K562 (cell line): ENCODE results near the gene CSPG5. TPM values are rescaled to one million over a fixed set of nuclear protein-coding genes. Genes with fewer than 3 reads are reported as not detected.
A peak's percentile ranks its signal among the peaks of the same experiment; 100 is the strongest.

ENCODE experiments used
- ATF1 ChIP-seq, 2 experiments: fragments of 450-650 bp in 1 of 2; IDR thresholded peaks; 2 replicates each; pipeline ENCODE4 v1.6.1; 2016; ENCODE audit warnings: missing compliant biosample characterization in 1 of 2, missing genetic modification characterization in 1 of 2
- CBFA2T3 ChIP-seq: fragments of 450-650 bp; IDR thresholded peaks from 2 replicates; pipeline ENCODE4 v1.6.1; 2017
- FOSL1 ChIP-seq: fragments of 200-800 bp; sonication (Bioruptor generic); conservative IDR thresholded peaks from 2 replicates; pipeline ENCODE4 v1.6.1; 2016; ENCODE audit warnings: missing genetic modification characterization, missing compliant biosample characterization
- HDGF ChIP-seq: fragments of 450-650 bp; IDR thresholded peaks from 2 replicates; pipeline ENCODE4 v1.6.1; 2016
- HNRNPL ChIP-seq: fragments of 200-400 bp; formaldehyde crosslinking; IDR thresholded peaks from 2 replicates; pipeline ENCODE4 v1.6.1; 2017; ENCODE audit warnings: low read depth, mild to moderate bottlenecking, low read length
- HNRNPUL1 ChIP-seq: fragments of 200-400 bp; formaldehyde crosslinking; IDR thresholded peaks from 2 replicates; pipeline ENCODE4 v1.6.1; 2017; ENCODE audit warnings: low read length
- KDM2B ChIP-seq: fragments of 250-450 bp; sonication (Bioruptor Pico); IDR thresholded peaks from 2 replicates; pipeline ENCODE4 v1.8.0; 2021; ENCODE audit warnings: mild to moderate bottlenecking, moderate library complexity
- KLF6 ChIP-seq: fragments of 250-450 bp; sonication (Bioruptor Pico); IDR thresholded peaks from 2 replicates; pipeline ENCODE4 v1.4.0; 2020; ENCODE audit warnings: mild to moderate bottlenecking, moderate library complexity, borderline replicate concordance
- SOX6 ChIP-seq: fragments of 450-650 bp; IDR thresholded peaks from 2 replicates; pipeline ENCODE4 v1.6.1; 2014; ENCODE audit warnings: mild to moderate bottlenecking
- TEAD1 ChIP-seq, 2 experiments: fragments of 450-650 bp in 1 of 2; sonication (generic) in 1 of 2; formaldehyde crosslinking; IDR thresholded peaks; 2 replicates each; pipeline versions ENCODE4 v1.4.0 to v1.8.0; 2020 to 2022; ENCODE audit warnings: mild to moderate bottlenecking in 2 of 2, missing genetic modification reagents in 1 of 2
- TOE1 ChIP-seq, 2 experiments: fragments of 450-650 bp in 1 of 2; sonication (generic) in 1 of 2; formaldehyde crosslinking in 1 of 2; IDR thresholded peaks; 2 replicates each; pipeline versions ENCODE4 v1.7.1 to v1.8.0; 2016 to 2022; ENCODE audit warnings: borderline replicate concordance in 2 of 2, mild to moderate bottlenecking in 2 of 2, antibody characterized with exemption in 1 of 2, inconsistent platforms in 1 of 2, low read depth in 1 of 2, missing genetic modification reagents in 1 of 2, moderate library complexity in 1 of 2
- ZNF239 ChIP-seq: fragments of 250-450 bp; sonication (Bioruptor Pico); IDR thresholded peaks from 2 replicates; pipeline ENCODE4 v1.4.0; 2020; ENCODE audit warnings: mild to moderate bottlenecking
- ZNF431 ChIP-seq: sonication (generic); formaldehyde crosslinking; IDR thresholded peaks from 2 replicates; pipeline ENCODE4 v1.8.0; 2022; ENCODE audit warnings: mild to moderate bottlenecking, missing genetic modification reagents
- polyA plus RNA-seq, 8 experiments: library from polyadenylated mRNA; depleted of rRNA in 4 of 8; stranded (reverse) in 5 of 8; unstranded in 3 of 8; fragments of >200 nt; fragmentation: Nextera tagmentation in 2 of 8; fragmentation: Illumina TruSeq in 1 of 8; extraction: Ambion mirVana in 2 of 8; extraction: Trizol in 1 of 8; gene quantifications; 2 replicates each; pipeline versions ENCODE4 v1.2.1 to v1.2.3, GENCODE V29; 2011 to 2014; ENCODE audit warnings: inconsistent platforms in 1 of 8, missing spikeins in 1 of 8
- total RNA-seq, 7 experiments: library from RNA; depleted of rRNA in 6 of 7; stranded (reverse); fragments of >200 nt in 6 of 7; fragmentation: Illumina TruSeq in 2 of 7; extraction: Trizol in 2 of 7; gene quantifications; 2 replicates each; pipeline versions ENCODE4 v1.2.1 to v1.2.3, GENCODE V29; 2011 to 2021; ENCODE audit warnings: low replicate concordance in 1 of 7
- TF ChIP-seq, protein P1 (sequence below): conservative IDR thresholded peaks from 2 replicates; pipeline ENCODE4 v1.6.1; 2011; ENCODE audit warnings: low read depth, mild to moderate bottlenecking, low read length; ENCODE audit not compliant: control insufficient read depth
- TF ChIP-seq, protein P2 (sequence below): sonication (generic); formaldehyde crosslinking; IDR thresholded peaks from 2 replicates; pipeline ENCODE4 v1.8.0; 2023; ENCODE audit warnings: mild to moderate bottlenecking, missing genetic modification reagents
- TF ChIP-seq, protein P3 (sequence below): sonication (generic); formaldehyde crosslinking; IDR thresholded peaks from 2 replicates; pipeline ENCODE4 v1.8.0; 2022; ENCODE audit warnings: mild to moderate bottlenecking, low read depth, missing genetic modification reagents
- TF ChIP-seq, protein P4 (sequence below), 2 experiments: fragments of 450-650 bp; conservative IDR thresholded peaks; 2 replicates each; pipeline ENCODE4 v1.6.1; 2017; ENCODE audit warnings: mild to moderate bottlenecking in 2 of 2, moderate library complexity in 2 of 2

CSPG5 gene
- total and polyA plus RNA-seq, 9 of the 15 experiments (the other 6 are each of a cell fraction or from before 2014, with no cell fraction given): 0.06 to 3.3 (median 2.4) TPM

DNA sequence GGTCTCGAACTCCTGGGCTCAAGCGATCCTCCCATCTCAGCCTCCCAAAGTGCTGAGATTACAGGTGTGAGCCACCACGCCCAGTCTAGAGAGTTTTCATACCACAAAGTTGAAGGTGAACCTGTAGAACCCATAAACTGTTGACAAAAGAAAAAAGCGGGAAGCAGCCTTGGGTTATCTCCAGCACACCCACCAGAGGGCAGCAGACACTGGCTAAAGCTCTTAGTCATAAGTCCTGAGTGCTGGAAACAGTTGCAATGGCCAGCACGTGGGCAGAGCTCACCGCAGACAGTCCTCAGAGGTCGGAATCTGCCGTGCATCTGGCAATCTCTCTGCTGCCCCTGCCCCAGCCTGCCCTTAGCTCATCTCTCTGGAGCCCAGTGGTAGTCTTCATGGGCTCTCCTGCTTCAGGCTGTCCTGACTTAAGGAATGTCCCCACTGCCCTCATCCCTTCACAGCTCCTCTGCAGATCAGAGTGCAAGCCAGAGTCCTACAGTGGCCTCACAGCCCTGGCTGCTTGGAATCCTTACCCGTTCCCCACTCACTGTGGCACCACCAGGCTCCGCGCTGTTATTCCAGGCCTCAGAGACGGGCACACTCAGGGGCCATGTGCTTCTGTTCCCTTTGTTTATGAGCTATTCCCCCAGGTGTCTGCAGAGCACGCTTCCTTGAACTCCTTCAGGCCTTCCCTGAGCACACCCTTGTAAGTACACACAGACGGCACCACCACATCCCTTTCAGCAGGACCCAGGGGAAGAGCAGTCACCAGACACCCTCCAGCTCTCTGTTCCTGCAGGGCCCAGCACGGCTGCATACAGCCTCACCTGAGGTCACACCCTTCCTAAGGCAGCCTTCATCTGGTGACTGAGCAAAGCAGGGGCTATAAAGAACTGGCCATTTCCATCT lies 56.3 kb downstream of the CSPG5 start (continued):
- TF ChIP-seq TEAD1 (CRISPR knock-in tag; IDR thresholded peaks at IDR 0.05) (peak in 1 of 2 experiments; percentile 64; a peak in 1 of 4 replicates), HNRNPL (no peak), SOX6 (peak; percentile 71), ATF1 (CRISPR knock-in tag; IDR thresholded peaks at IDR 0.05) (no peak), ATF1 (tag; IDR thresholded peaks at IDR 0.05) (peak; percentile 47; the same call in 1 of the 2 replicates), ZNF431 (CRISPR knock-in tag) (0 out of 2 replicates have a peak, but pooled peaks have one; percentile 21), KLF6 (peak; percentile 38; the same call in 1 of the 2 replicates), TOE1 (IDR thresholded peaks at IDR 0.05; ENCODE audit: borderline replicate concordance) (peak; percentile 82; the same call in 1 of the 2 replicates), TOE1 (CRISPR knock-in tag; IDR thresholded peaks at IDR 0.05; ENCODE audit: borderline replicate concordance, low read depth) (peak; percentile 72; the same call in 1 of the 2 replicates), HDGF (peak; percentile 83), FOSL1 (peak; percentile 57), HNRNPUL1 (no peak), CBFA2T3 (peak; percentile 53), KDM2B (no peak), ZNF239 (no peak)
- TF ChIP-seq, protein P1, sequence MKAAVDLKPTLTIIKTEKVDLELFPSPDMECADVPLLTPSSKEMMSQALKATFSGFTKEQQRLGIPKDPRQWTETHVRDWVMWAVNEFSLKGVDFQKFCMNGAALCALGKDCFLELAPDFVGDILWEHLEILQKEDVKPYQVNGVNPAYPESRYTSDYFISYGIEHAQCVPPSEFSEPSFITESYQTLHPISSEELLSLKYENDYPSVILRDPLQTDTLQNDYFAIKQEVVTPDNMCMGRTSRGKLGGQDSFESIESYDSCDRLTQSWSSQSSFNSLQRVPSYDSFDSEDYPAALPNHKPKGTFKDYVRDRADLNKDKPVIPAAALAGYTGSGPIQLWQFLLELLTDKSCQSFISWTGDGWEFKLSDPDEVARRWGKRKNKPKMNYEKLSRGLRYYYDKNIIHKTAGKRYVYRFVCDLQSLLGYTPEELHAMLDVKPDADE: 0 out of 2 replicates have a peak, but pooled peaks have one; percentile 38
- TF ChIP-seq, protein P2, sequence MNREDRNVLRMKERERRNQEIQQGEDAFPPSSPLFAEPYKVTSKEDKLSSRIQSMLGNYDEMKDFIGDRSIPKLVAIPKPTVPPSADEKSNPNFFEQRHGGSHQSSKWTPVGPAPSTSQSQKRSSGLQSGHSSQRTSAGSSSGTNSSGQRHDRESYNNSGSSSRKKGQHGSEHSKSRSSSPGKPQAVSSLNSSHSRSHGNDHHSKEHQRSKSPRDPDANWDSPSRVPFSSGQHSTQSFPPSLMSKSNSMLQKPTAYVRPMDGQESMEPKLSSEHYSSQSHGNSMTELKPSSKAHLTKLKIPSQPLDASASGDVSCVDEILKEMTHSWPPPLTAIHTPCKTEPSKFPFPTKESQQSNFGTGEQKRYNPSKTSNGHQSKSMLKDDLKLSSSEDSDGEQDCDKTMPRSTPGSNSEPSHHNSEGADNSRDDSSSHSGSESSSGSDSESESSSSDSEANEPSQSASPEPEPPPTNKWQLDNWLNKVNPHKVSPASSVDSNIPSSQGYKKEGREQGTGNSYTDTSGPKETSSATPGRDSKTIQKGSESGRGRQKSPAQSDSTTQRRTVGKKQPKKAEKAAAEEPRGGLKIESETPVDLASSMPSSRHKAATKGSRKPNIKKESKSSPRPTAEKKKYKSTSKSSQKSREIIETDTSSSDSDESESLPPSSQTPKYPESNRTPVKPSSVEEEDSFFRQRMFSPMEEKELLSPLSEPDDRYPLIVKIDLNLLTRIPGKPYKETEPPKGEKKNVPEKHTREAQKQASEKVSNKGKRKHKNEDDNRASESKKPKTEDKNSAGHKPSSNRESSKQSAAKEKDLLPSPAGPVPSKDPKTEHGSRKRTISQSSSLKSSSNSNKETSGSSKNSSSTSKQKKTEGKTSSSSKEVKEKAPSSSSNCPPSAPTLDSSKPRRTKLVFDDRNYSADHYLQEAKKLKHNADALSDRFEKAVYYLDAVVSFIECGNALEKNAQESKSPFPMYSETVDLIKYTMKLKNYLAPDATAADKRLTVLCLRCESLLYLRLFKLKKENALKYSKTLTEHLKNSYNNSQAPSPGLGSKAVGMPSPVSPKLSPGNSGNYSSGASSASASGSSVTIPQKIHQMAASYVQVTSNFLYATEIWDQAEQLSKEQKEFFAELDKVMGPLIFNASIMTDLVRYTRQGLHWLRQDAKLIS (CRISPR knock-in tag): 0 out of 2 replicates have a peak, but pooled peaks have one; percentile 66
- TF ChIP-seq, protein P3, sequence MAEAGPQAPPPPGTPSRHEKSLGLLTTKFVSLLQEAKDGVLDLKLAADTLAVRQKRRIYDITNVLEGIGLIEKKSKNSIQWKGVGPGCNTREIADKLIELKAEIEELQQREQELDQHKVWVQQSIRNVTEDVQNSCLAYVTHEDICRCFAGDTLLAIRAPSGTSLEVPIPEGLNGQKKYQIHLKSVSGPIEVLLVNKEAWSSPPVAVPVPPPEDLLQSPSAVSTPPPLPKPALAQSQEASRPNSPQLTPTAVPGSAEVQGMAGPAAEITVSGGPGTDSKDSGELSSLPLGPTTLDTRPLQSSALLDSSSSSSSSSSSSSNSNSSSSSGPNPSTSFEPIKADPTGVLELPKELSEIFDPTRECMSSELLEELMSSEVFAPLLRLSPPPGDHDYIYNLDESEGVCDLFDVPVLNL: 0 out of 2 replicates have a peak, but pooled peaks have one; percentile 68
- TF ChIP-seq, protein P4, sequence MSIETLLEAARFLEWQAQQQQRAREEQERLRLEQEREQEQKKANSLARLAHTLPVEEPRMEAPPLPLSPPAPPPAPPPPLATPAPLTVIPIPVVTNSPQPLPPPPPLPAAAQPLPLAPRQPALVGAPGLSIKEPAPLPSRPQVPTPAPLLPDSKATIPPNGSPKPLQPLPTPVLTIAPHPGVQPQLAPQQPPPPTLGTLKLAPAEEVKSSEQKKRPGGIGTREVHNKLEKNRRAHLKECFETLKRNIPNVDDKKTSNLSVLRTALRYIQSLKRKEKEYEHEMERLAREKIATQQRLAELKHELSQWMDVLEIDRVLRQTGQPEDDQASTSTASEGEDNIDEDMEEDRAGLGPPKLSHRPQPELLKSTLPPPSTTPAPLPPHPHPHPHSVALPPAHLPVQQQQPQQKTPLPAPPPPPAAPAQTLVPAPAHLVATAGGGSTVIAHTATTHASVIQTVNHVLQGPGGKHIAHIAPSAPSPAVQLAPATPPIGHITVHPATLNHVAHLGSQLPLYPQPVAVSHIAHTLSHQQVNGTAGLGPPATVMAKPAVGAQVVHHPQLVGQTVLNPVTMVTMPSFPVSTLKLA (conservative IDR thresholded peaks at IDR 0.05): peak; percentile 92 to 93
